Mucosa of stomach (tissue), 1 donor: ENCODE results near the gene PRL.

Source experiments
- H3K27me3 ChIP-seq: one replicate; pipeline ENCODE4 v1.7.0; 2013; ENCODE audit warnings: mild to moderate bottlenecking, low read length; ENCODE audit not compliant: control insufficient read depth, insufficient read depth
- H3K36me3 ChIP-seq: one replicate; pipeline ENCODE4 v1.7.0; 2013; ENCODE audit warnings: low read length; ENCODE audit not compliant: control insufficient read depth, insufficient read depth
- H3K4me1 ChIP-seq: one replicate; pipeline ENCODE4 v1.7.0; 2013; ENCODE audit warnings: mild to moderate bottlenecking, low read length; ENCODE audit not compliant: control insufficient read depth, insufficient read depth
- H3K4me3 ChIP-seq: one replicate; pipeline ENCODE4 v1.7.0; 2013; ENCODE audit warnings: low read length
- H3K9ac ChIP-seq: one replicate; pipeline ENCODE4 v1.7.0; 2013; ENCODE audit warnings: mild to moderate bottlenecking, low read length, moderate library complexity
- H3K9me3 ChIP-seq: one replicate; pipeline ENCODE4 v1.7.0; 2013; ENCODE audit warnings: mild to moderate bottlenecking, low read length, moderate library complexity; ENCODE audit not compliant: control insufficient read depth
- donor health status: Pancreatic carcinoma.

Gene PRL

DNA sequence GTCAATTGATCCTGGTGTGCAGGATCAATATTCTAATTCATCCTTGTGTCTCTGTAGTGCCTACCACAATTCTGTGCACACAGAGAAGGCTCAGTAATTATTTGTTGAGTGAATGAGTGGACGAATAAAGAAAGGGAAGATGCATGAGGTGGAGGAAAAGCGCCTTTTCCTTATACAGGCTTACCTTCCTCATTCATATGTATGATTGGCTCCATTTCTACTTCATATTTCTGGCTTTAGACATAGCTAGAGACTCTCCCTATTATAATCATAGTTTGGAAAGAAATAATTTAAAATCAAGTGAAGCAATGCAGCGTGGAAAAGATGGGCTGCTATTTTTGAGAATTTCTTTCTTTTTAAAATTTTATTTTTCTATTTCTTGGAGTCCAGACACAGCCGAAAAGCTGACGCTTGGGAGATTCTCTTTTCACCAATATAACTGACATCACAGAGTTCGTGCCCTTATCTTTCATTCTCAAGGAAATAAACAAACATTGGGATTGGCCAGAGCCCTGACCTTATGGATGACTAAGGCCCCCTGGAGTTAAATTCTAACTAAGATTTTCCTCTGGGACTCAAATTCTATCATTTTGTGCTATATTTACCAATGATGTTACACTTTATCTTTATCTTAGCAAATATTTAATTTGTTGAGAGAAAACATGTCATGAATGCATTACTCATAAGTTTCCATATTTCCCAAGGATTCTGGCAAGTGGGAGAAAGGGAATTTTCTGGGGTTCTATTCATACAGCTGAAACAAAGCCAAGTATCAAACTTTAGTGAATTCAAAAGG is 48.1 kb downstream of the PRL start:
- no peaks in the 10 kb centered on the region for H3K9me3 ChIP-seq
- H3K27me3 ChIP-seq: no peaks in the 10 kb centered on the region
- H3K4me1 ChIP-seq: no peaks in the 10 kb centered on the region
- H3K36me3 ChIP-seq: no peaks in the 10 kb centered on the region
- H3K9ac ChIP-seq: no peak overlapping the region
- no peak overlapping the region for H3K4me3 ChIP-seq

DNA sequence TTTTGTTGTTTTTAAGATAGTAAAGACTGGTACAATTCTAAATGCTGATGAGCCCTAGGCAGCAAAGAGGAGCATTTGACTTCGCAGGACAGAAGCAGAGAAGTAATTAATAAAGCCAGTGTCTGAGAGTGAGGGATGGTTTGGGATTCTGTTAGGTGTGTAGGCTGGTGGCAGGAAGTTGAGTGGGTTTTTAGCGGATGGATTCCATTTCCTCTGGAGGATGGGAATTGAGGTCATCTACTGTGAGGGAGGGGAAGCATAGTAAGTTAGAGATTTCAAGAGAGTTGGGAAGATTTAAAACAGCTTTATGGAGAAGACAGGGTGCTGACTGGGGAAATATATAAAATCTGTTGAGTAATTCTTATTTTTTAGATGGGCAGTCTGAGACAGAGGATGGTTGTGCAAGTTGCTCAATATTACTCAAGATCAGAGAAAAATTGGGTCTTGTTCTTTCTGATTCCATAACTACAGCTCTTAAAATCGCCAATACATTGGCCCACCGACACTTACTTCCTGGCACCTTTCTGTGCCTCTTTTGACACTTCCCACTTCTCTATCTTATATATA is 48.8 kb downstream of the PRL start:
- Histone ChIP-seq H3K4me3 (no peak overlapping the region), H3K9me3 (no peaks in the 10 kb centered on the region), H3K36me3 (no peaks in the 10 kb centered on the region), H3K4me1 (no peaks in the 10 kb centered on the region), H3K9ac (no peak overlapping the region), H3K27me3 (no peaks in the 10 kb centered on the region)

DNA sequence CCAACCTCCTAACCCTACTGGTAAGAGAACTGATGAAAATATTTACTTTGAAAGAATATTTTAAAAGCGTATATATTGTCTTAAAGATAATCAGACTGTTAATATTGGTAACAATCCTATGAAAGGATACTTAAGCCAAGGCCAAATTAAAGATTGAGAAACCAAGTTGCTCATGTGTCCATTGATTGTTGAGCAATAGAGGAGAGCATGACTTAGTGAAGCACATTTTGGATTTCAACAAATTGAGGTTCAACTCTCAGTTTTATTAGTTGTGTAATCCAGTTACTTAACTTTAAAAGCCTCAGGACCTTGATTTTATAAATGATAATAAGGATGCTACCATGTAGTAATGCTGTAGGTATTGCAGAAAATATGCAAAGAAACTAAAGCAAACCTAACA is 56.8 kb downstream of the PRL start:
- no peak overlapping the region for H3K9ac ChIP-seq
- no peak overlapping the region for H3K4me3 ChIP-seq
- no peaks in the 10 kb centered on the region for H3K9me3 ChIP-seq
- no peaks in the 10 kb centered on the region for H3K27me3 ChIP-seq
- no peaks in the 10 kb centered on the region for H3K4me1 ChIP-seq
- no peaks in the 10 kb centered on the region for H3K36me3 ChIP-seq

DNA sequence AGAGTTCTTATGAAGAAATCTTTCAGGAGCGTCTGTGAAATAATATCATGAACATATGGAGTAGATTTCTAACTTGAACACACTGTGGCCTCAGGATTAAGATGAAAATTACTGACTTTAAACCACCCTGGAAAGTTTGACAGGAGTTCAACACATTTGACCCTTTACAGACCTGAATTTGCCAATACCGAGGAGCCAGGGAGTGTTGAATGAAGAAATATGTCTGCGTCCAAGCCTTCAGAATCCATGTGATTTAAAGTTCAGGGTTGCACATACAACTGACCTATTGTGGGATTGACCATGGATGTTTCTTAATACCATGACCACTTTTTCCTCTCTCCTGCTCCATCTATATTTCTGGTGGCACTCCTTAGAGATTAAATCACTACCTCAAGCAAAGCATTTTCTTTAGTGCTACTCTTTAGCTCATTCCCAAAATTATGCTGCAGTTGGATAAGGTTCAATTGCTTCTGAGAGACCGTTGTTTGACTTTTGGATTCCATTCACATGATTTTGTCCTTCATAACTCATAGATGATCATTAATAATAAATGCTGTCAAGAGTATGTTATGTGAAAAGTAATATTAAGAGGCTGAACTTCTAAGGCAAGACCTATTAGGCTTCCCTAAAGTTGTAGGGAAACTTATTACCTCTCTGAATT is 57.4 kb downstream of the PRL start:
- Histone ChIP-seq H3K4me3 (no peak overlapping the region), H3K27me3 (no peaks in the 10 kb centered on the region), H3K9me3 (no peaks in the 10 kb centered on the region), H3K4me1 (no peaks in the 10 kb centered on the region), H3K9ac (no peak overlapping the region), H3K36me3 (no peaks in the 10 kb centered on the region)

DNA sequence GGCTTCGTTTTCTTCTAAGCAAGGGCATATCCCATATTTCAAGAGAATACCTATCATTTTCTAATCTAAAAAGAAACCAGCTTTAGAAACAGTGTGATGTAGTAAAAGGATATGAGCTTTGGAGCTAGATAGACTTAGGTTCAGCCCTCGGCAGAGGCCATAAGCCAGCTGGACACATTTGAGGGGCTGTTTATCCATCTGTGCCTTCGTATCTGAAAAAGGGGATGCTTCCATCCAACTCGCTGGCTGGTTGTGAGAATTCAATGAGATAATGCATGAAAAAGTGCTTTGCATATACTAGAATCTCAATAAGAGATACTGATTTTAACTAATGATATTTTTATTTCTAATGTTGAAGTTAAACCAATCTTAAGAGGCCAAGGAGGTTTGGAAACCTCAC is 58.0 kb downstream of the PRL start:
- no peak overlapping the region for H3K9ac ChIP-seq
- no peak overlapping the region for H3K4me3 ChIP-seq
- no peaks in the 10 kb centered on the region for H3K27me3 ChIP-seq
- H3K4me1 ChIP-seq: no peaks in the 10 kb centered on the region
- H3K9me3 ChIP-seq: no peaks in the 10 kb centered on the region
- H3K36me3 ChIP-seq: no peaks in the 10 kb centered on the region

DNA sequence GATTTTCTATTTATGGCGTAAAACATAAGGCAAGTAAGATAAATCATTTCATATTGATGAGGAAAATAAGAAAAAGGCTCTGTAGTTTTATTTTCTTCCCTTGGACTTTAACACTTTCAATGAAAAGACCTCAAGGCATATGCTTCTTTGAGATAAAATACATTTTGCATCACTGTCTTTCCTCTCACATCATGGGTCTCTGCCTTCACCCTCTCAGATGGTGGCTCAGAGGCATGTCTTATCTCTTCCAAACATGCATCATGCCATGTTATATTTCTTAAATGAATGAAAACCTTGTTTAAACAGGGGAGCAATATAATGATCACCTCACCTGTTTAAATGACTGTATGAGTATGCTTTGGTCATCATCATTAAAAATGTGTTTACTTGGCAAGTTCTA is 59.3 kb downstream of the PRL start:
- Histone ChIP-seq H3K36me3 (no peaks in the 10 kb centered on the region), H3K9ac (no peak overlapping the region), H3K4me3 (no peak overlapping the region), H3K9me3 (no peaks in the 10 kb centered on the region), H3K4me1 (no peaks in the 10 kb centered on the region), H3K27me3 (no peaks in the 10 kb centered on the region)
